ENCODE data around the gene NAA20. TPM values are rescaled to one million over a fixed set of nuclear protein-coding genes. Genes with fewer than 3 reads are reported as not detected.

NAA20 gene
- polyA plus RNA-seq, 3 donors, result 88.4 to 95.9 (median 90.9) TPM

DNA sequence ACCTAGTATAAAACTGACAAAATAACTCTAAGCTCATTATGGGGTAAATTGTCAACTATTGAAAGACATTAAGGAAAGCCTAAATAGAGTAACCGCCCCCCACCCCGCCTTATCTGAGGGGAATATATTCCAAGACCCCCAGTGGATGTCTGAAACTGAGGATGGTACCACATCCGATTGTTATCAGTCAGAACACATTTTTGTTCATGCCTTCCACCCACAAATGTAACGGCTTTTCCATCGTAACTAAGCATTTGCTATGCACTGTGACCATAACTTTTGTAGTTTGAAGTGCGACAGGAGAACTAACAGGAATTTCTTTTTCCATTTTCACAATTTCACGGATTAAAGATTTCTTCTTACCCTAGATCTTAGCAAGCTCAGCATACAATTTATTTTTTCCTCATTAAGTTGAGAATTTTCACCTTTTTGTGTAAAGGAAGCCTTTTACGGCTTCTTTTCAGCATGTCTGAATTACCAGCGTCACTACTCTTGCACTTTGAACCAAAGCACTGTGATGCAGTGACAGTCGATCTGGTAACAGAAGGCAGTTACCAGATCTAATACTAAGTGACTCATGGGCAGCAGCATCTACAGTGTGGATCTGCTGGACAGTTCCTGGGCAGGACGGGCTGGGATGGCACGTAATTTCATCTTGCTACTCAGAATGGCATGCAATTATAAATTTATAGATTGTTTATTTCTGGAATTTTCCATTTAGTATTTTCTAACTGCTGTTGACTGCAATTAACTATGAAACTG, 47.0 kb downstream of the NAA20 start:
- no peak for DNase-seq

DNA sequence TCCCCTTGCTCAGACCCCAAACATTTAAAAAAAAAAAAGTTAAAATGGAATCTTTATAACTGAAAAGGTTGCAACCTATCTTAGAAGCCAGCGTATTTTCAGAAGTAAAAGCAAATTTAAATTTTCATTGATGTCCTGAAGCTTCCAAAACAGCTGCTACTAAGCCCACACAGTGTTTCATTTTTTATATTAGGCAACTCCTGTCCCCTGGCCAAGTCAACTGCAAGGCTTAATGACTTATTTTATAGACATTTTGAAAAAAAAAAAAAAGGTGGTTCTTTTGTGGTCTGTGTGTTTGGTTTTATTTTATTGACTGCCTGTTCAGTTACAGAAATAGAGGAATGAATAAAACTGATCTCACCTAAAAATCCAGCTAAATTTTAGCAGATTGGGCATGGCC, 48.2 kb downstream of the NAA20 start:
- DNase-seq, result no peak

DNA sequence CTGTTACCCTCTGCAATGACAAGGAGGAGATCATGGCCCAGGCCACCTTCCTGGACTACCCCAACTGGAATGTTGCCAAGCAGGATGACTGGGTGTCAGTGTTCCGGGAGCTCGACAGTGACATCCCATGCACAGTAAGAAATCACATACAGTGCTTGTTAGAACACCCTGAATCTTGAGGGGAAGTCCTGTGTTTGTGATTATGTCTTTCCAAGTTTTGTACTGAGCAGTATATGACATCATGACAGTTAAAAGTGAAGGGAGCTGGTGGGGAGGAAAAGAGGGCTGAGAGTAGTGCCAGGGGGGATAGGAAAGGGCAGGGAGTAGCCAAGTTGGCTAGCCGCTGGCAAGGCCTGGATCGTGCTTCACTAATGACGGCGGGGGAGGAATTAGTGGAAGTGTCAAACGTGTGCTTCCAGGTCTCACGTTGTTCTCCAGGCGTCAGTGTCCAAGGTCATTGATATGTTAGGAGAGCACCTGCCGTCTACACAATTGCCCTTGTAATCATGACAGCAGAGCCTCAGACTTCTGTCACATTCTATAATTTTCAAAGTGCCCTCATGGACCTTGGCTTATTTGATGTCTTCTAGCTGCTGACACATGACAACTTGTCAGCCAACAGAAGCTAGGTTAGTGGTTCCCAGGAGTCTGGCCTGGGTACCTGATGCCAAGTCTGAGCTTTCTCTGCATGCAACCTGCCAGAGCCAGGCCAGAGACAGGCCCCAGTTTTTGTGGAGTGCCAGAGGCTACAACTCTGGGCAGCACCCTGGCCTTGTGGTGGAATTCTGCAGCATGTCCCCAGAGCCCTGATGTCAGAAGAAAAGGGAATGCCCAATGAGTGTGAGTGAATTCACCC, 53.9 kb downstream of the NAA20 start:
- no peak for DNase-seq

DNA sequence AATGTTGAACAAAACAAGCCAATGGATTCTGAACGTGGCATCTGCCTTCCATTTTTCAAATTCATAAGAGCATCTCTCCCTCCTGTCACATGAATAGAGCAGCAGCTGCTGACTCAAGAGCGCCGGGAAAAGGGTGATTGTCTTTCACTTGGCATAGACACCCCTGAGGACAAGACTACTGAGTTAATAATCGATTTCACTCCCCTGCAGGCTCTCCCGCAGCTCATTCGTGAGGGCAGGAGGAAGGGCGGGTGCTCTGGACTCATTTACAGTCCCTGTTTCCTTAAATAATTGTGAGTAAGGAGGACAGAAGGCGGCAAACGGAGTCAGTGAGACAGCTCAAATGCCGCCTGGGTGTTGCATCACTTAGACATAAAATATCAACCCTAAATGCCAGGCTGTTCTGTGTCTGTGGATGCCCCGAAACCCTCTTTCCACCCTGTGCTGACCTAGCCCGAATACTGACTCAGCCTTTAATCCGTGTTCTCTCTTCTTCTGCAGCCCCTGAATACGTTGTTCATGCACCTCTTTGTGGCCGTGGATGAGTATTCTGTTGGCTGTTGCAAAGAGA, 56.7 kb downstream of the NAA20 start:
- no peak for DNase-seq

DNA sequence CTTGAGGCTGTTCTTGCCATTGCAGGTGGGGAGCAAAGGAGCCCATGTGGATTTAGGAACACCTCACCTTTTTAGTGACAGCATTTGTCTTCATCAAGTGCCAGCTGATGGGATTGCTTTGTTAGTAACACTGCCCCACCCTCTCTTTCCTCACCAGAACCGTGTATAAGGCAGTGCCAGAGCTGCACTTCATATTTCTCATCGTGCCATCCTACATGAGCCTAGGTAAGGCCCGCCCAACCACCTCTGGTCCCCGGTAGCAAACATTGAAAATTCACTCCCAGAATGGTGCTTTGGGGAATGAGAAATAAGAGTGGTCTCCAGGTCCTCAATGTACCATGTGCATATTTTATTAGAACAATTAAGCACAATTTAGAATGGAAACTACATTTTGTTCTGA, 57.9 kb downstream of the NAA20 start:
- no peak for DNase-seq

DNA sequence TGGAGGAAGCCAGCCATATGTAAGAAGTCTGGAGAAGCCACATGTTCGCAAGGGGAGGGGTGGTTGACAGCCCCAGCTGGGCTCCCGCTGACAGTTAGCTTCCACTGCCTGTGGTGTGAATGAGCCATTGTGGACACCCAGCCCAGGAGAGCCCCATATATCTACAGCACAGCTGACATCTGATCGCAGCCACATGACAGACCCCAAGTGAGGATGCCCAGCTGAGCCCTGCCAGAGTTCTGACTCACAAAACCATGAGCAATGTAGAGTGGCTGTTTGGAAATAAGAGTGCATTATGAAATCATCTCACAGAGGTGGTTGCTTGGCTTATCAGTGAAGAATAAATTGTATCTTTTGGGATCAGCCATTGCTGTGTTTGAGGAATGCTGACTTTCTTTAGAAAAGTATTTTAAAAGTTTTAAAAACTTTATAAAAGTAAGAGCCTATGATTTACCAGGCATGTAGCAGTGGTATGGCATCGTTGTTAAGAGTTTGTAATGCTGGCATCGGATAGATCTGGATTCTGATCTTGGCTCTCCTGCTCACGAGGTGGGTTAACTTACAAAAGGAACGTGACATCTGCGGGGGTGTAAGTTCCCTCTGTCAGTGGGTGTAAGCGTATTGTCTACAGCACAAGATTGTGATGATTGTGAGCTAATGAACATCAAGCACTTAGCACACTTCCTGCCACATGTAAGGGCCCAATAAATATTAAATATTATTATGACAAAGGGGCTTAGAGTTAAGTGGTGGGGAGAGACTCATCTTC, 59.3 kb downstream of the NAA20 start:
- DNase-seq, result no peak

DNA sequence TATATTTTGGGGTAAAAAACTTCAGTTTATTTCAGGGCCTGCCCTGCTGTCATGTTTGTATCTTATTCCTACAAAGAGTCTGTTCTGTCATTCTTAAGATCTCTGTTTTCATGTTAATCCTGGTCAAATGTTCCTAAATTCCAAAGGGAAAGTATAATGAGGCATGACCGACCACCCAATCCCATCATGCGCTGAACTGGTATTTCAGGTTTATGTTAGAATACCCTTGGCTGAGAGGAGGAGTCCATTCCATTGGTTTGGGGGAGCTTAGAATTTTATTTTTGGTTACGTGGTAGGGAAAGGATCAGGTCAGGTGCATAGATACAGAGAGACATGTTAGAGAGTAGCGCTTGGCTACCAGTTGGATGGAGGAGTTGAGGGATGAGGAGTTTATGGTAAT, 60.9 kb downstream of the NAA20 start:
- peak; percentile 48 for DNase-seq

DNA sequence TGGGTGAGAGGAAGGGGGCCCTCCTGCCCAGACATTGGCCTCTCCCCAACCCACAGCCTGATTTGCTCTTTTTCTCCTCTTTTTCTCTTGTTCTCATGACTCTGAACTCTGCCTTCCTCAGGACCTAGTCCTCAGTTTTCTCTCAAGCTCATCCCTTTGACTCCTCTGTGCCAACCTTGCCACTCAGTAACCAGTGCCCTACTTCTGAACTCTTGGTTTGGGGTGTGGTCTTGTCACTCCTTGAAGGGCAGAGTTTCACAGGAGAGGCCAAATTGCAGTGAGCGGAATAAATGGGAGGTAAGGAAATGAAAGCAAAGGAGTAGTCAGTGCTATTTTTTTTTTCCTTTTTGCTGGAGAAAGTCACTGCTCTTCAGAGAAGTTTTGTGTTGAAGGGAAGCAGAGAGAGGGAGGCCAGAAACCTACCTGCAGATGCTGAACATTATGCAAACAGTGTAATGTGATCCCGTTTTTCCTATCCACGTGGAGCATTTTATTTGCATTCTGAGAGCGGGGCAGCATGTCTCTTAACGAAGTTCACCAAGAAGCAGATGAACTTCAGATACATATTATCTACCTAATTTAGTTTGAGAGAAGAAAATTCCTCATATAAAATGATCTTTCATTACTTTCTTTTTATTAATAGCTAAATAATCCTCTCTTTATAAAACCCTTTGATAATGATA, 62.1 kb downstream of the NAA20 start:
- peak; percentile 10 for DNase-seq

Other genes with a start within 250 kb of the NAA20 start
- 10 to 100 TPM; 36.3 to 42.5 (median 41.4) TPM for gene CRNKL1, start 35.1 kb downstream of the NAA20 start, polyA plus RNA-seq (ENCODE audit: insufficient read length in 3 of 3)
- 1 to 10 TPM; 2.5 to 6.5 (median 2.8) TPM for gene CFAP61, start 35.2 kb downstream of the NAA20 start, polyA plus RNA-seq (ENCODE audit: insufficient read length in 3 of 3)